NCI-H774 (cell line): ENCODE data around the gene USP46.

Experiments
- DNase-seq: peaks from one replicate; lab custom pipeline; 2025; lab: John Stamatoyannopoulos, UW

The USP46 gene

GRCh38 chr4:52657292-52657617 is 1.8 kb downstream of the USP46 start:
- no peak for DNase-seq

GRCh38 chr4:52655506-52655905 is 3.6 kb downstream of the USP46 start:
- no peak for DNase-seq

DNA sequence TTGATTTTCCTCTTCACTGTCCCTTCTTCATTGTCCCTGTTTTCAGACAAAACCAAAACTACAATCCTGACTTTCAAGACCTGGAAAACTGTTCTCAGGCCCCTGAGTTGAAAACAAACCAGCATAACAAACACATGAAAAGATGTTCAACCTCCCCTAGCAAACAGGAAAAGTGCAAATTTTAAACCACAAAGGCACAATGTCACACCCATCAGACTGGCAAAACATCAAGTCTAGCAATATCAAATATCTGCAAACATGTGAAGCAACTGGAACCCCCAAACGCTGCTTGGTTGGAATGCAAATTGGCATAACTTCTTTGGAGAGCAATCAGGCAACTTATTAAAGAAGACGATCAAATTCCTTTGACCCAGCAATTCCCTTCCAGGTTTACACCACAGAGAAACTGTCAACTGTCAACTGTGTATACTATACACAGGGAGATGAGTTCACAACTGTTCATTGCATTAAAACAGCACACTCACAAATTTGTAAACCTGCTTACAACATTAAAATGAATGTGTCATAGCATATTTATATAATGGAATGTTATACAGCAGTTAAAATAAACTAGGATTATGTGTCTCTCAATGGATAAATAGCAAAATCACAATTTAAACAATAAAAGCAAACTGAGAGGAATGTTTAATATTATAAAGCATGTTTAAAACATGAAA is 7.0 kb downstream of the USP46 start:
- no peak for DNase-seq

- DNase-seq: no peak
Observed at GRCh38 chr4:52648836-52649235, 10.3 kb downstream of the USP46 start.

DNA sequence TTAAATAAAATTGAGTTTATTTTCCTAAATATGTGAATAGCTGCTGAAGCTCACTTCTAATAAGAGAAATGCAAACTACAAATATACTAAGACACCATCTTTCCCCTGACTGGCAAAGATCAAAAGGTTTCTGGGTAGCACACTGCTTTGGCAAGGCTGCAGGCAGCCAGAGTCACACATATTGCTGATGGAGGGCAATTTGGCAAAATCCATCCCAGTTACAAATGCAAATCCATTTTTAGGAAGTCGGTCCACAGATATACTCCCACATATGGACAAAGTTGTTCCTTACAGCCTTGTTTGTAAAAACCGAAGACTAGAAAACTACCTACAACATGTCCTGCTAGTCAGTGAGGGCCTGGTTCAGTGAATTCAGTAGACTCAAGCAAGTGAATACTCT is 12.4 kb downstream of the USP46 start:
- DNase-seq: no peak

DNA sequence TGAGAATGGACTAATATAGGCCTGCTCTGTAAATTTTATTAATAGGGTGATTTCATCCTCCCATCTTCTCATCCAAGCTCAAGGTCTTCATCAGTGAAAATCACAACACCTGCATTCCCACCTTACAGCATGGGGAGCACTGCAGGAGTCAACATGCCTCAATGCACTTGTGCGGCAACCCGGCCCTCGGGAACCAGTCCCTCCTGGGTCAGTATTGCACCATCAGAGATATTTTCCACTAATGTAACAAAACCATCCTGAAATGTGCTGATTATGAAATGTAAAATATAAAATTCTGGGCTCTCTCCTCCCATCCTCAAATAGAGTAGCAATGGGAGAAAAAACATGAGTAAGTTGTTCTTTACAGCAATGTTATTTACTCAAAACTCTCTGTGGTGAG is 13.0 kb downstream of the USP46 start:
- DNase-seq: no peak

DNA sequence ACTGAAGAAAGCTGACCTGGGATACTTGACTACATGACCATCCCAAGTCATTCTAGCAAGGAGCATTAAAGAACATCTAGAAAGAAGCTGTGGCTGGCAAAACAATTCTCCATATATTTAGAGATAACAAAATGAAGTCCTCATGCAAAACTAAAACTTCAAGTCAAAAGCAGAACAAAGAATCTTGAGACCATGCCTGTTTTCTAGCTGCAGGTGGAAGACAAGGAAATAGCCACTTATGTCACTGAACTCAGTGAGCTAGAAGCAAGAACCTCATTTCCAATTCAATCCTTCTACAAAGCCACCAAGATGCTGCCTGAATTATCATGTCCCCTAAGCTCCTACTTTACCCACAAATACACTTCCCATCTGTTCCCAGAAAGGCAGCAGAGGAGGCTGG is 13.8 kb downstream of the USP46 start:
- DNase-seq: no peak

GRCh38 chr4:52643785-52644244 is 15.3 kb downstream of the USP46 start:
- DNase-seq: peak; percentile 55

DNA sequence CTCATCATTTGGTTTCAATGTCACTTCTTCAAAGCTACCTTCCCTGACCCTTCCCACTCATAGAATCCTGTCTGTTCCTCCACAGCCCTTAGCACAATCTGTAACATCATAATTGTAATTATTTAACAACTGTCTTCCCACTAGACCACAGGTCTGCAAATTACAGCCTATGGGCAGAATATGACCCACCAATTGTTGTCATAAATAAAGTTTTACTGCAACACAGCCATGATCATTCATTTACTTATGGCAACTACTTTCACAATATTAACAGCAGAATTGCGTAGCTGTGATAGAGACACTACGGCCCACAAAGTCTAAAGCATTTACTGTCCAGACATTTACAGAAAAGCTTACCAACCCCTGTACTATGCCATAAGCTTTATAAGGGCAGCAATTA is 15.9 kb downstream of the USP46 start:
- DNase-seq: no peak

DNA sequence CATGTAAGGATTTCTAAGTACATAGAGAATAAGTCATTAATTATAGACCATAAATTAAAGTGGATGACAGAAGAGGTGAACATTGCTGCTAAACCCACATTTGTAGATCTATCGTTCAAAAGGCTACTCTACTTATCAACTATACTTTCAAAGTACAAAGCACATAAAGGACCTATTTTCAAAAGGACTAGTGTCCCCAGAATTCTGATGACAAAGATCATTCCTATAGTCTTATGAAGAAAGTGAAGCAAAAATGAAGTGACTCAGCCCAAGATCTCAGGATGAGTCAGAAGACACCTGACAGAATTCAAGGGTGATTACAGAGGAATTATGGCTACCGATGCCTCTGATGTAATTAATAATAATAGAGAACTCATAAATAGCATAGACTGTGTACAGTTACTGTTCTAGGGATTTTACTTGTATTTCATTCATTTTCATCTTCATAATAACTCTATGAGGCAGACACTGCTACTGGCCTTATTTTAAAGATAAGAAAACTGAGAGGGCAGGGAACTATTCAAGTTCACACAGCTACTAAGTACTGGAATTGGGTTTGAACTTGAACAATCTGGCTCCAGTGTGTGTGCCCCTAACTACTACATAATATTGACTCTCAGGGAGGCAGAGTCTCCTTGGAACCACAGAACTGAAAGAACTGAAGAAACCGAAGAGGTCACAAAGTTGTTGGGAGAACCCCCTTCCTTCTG is 17.1 kb downstream of the USP46 start:
- no peak for DNase-seq

GRCh38 chr4:52640808-52641565 is 18.1 kb downstream of the USP46 start:
- DNase-seq: no peak

- no peak for DNase-seq
Observed at GRCh38 chr4:52638717-52639116, 20.4 kb downstream of the USP46 start.

DNA sequence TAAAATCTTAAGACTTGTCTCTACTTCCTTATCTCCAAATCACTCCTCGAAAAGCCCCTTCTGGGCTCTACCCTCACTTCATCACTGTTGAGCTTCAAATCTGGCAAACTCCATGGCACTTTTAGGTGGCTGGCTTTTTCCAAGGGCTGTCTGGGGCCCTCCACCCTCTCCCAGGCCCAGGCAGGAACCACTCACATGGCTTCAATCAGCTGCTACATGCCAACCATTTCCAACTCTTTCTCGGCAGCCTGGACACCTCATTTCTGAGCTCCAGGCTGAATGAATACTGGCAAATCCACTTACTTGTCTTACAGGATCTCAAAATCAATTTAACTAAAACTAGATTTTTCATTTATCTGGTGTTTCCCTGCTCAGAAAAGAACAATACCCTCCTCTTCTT is 22.0 kb downstream of the USP46 start:
- no peak for DNase-seq

GRCh38 chr4:52635560-52635959 is 23.5 kb downstream of the USP46 start:
- DNase-seq: no peak

- DNase-seq: no peak
Observed at GRCh38 chr4:52635130-52635529, 24.0 kb downstream of the USP46 start.

- DNase-seq: no peak
Observed at GRCh38 chr4:52633846-52634245, 25.3 kb downstream of the USP46 start.

GRCh38 chr4:52628974-52629373 is 30.1 kb downstream of the USP46 start:
- DNase-seq: no peak

DNA sequence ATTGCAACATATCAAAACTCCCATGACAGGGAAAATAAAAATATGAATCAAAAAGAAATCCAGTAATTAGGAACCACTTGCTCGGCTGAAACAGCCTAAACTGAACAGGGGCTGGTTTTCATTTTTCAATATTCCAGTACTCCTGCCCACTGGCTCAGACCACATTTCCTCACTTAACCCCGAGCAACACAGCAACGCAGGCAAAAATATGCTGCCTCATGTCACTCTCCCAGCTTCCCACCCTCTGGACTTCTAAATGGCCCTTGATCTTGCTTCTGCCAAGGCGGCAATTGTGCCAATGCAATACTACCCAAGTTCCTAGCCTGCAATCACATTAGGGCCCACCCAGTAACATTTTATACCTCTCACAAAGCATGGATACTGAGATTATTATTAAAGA is 30.6 kb downstream of the USP46 start:
- DNase-seq: no peak

- DNase-seq: no peak
Observed at GRCh38 chr4:52627876-52628275, 31.2 kb downstream of the USP46 start.

- DNase-seq: no peak
Observed at GRCh38 chr4:52625216-52625615, 33.9 kb downstream of the USP46 start.

DNA sequence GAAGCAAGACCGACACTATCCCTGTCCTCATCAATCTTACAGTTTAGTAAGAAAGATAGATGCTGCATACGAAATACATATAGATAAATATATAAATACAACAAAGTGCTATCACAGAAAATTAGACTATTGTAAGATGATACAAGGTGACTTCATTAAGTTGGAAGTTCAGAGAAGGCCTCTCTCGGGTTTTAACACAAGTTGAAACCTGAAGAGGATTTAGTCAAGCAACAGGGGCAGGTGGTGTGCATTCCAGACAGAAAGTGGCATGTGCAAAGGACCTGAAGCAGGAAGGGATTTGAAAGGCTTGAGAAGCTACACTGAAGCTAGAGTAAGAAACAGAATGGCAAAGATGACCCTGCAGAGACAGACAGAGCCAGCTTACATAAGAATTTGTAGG is 36.5 kb downstream of the USP46 start:
- no peak for DNase-seq

DNA sequence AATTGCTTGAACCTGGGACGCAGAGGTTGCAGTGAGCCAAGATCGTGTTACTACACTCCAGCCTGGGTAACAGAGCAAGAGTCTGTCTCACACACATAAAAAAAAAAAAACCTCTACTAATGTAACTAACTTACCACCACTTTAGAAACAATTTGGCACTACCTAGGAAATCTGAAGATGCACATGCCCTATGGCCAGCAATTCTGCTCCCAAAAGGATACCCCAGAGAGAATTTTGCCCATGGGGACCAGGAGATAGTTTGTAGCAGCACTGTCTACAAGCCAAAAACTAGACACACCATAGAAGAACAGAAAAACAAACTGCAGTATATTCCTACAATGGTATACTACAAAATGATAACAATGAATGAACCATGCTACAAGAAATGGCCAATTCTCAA is 37.5 kb downstream of the USP46 start:
- no peak for DNase-seq

GRCh38 chr4:52619591-52619931 is 39.5 kb downstream of the USP46 start:
- DNase-seq: no peak
